ENCODE measurements around the gene FAM118B.

Gene FAM118B

DNA sequence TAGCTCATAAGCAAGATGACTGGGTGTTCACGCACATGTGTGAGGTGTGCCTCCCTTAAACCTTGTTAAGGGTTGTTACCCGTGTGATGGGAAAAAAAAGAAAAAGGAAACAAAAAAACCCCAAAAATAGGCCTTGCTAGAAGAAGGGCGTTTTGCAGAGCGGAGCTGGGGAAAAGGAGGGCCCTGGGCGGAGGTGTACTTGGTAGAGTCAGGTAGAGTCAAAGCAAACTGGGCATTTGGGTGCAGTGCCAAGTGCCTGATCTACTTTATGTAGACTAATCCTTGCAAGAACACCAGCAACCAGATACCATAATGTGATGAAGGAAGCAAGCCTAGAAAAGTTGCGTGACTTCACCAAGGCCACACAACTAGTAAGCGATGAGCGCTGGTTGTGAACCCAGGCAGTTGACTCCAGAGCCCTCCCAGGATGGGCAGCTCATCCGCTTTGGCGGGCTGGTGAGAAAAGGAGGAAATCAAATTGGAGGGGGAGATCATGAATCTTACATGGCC is 70.1 kb downstream of the FAM118B start:
- peaks cover 5% of the 10 kb centered on the region; the same call in 1 of the 2 replicates for H3K79me2 ChIP-seq (ENCODE audit: insufficient read depth, low read depth)
- H2AFZ ChIP-seq (ENCODE audit: low read depth): no peak overlapping the region
- TF ChIP-seq, protein P1, sequence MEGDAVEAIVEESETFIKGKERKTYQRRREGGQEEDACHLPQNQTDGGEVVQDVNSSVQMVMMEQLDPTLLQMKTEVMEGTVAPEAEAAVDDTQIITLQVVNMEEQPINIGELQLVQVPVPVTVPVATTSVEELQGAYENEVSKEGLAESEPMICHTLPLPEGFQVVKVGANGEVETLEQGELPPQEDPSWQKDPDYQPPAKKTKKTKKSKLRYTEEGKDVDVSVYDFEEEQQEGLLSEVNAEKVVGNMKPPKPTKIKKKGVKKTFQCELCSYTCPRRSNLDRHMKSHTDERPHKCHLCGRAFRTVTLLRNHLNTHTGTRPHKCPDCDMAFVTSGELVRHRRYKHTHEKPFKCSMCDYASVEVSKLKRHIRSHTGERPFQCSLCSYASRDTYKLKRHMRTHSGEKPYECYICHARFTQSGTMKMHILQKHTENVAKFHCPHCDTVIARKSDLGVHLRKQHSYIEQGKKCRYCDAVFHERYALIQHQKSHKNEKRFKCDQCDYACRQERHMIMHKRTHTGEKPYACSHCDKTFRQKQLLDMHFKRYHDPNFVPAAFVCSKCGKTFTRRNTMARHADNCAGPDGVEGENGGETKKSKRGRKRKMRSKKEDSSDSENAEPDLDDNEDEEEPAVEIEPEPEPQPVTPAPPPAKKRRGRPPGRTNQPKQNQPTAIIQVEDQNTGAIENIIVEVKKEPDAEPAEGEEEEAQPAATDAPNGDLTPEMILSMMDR (conservative IDR thresholded peaks at IDR 0.05; ENCODE audit: low read depth, low read length): no peak
- H4K20me1 ChIP-seq (ENCODE audit: insufficient read depth): no peaks in the 10 kb centered on the region
- H3K4me2 ChIP-seq: no peak overlapping the region
- no peak overlapping the region for H3K9ac ChIP-seq
- peaks cover 21% of the 10 kb centered on the region for H3K4me1 ChIP-seq (ENCODE audit: low read depth, poor library complexity, severe bottlenecking)
- H3K36me3 ChIP-seq (ENCODE audit: insufficient read depth): no peaks in the 10 kb centered on the region
- no peak overlapping the region for H3K4me3 ChIP-seq (IDR thresholded peaks at IDR 0.05; ENCODE audit: insufficient read depth, low read depth, low read length)
- no peak overlapping the region for H3K27ac ChIP-seq
- no peaks in the 10 kb centered on the region for H3K27me3 ChIP-seq (ENCODE audit: insufficient read depth, low read depth)

DNA sequence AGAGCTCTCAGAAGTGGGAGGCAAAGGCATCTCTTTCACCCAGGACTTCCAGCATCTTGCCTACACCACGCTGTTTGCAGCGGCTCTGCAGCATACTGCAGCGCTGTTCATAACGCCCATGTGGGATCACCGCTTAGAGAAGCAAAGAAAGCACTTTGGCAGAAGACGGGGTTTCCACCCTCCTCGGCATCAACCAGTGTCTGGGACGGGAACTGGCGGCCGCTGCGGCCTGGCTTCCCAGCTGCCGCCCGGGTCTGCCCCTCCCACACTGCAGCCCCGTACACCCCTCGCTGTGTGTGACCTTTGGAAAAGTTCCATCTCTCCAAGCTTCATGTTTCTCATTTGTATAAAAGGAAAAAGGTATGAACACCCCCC is 70.8 kb downstream of the FAM118B start:
- H3K27me3 ChIP-seq (ENCODE audit: insufficient read depth, low read depth): no peaks in the 10 kb centered on the region
- H3K4me1 ChIP-seq (ENCODE audit: low read depth, poor library complexity, severe bottlenecking): peaks cover 21% of the 10 kb centered on the region
- H4K20me1 ChIP-seq (ENCODE audit: insufficient read depth): no peaks in the 10 kb centered on the region
- H3K4me3 ChIP-seq (IDR thresholded peaks at IDR 0.05; ENCODE audit: insufficient read depth, low read depth, low read length): no peak overlapping the region
- H3K9ac ChIP-seq: peak overlapping the region; percentile 71; the same call in 1 of the 2 replicates
- peaks cover 5% of the 10 kb centered on the region; the same call in 1 of the 2 replicates for H3K79me2 ChIP-seq (ENCODE audit: insufficient read depth, low read depth)
- TF ChIP-seq, protein P1 (conservative IDR thresholded peaks at IDR 0.05; ENCODE audit: low read depth, low read length): no peak
- no peaks in the 10 kb centered on the region for H3K36me3 ChIP-seq (ENCODE audit: insufficient read depth)
- H3K27ac ChIP-seq: peak overlapping the region; percentile 80
- H3K4me2 ChIP-seq: peak overlapping the region; percentile 57
- peak overlapping the region; percentile 50 for H2AFZ ChIP-seq (ENCODE audit: low read depth)

DNA sequence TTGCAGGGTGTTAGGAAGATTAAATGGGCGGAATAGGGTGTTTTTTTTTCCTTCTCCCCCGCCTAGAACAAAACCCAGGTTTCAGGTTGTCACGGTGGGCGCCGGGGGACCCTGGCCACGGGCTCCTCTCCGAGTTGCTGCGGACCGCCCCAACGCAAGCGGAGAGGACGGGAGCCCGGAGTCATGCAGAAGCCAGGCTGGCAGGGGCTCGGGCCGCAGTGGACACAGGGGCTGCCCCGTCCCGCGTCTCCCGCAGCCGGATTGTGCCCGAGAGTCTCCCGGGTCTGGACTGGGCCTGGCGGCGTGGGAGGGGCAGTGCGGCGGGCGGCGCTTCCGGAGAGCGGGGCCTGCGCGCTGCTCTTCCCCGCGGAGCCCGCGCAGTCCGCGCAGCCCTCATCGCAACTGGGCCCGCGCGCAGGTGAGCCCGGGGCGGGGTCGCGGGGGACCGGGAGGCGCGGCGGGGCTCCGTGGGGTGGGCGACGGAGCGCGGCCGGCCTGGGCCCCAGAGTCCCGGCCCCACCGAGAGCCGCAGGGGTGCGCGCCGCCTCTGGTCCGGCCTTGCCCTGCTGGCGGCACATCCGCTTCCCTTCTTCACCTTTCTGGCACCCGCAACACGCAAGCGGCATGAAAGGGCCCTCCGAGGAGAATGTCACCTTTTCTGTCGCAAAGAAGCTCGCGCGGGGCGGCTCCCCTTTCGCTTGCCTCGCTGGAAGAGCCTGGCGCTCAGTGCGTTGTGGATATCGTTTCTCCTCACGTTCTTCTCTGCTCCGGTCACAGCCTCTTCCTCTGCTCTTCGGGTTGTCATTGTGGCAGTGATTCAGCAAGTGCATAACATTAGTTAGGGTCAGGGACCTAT is 71.4 kb downstream of the FAM118B start, which contains the start of gene TIRAP:
TSS of gene TIRAP (plus strand) at position 358 of the 856 bp plus-strand sequence. CDS start 7,802 bp downstream, outside the sequence.
- Histone ChIP-seq H3K27ac (peak within 1 kb of the TSS; percentile 80), H3K4me1 (ENCODE audit: low read depth, poor library complexity, severe bottlenecking) (peaks cover 21% of the 10 kb centered on the region), H3K27me3 (ENCODE audit: insufficient read depth, low read depth) (no peaks in the 10 kb centered on the region), H4K20me1 (ENCODE audit: insufficient read depth) (no peaks in the 10 kb centered on the region), H3K4me3 (IDR thresholded peaks at IDR 0.05; ENCODE audit: insufficient read depth, low read depth, low read length) (no peak within 1 kb of the TSS), H3K79me2 (ENCODE audit: insufficient read depth, low read depth) (peaks cover 5% of the 10 kb centered on the region; the same call in 1 of the 2 replicates), H2AFZ (ENCODE audit: low read depth) (peak within 1 kb of the TSS; percentile 50), H3K4me2 (peak within 1 kb of the TSS; percentile 79), H3K36me3 (ENCODE audit: insufficient read depth) (no peaks in the 10 kb centered on the region), H3K9ac (peak within 1 kb of the TSS; percentile 71)
- TF ChIP-seq, protein P1 (conservative IDR thresholded peaks at IDR 0.05; ENCODE audit: low read depth, low read length): no peak

DNA sequence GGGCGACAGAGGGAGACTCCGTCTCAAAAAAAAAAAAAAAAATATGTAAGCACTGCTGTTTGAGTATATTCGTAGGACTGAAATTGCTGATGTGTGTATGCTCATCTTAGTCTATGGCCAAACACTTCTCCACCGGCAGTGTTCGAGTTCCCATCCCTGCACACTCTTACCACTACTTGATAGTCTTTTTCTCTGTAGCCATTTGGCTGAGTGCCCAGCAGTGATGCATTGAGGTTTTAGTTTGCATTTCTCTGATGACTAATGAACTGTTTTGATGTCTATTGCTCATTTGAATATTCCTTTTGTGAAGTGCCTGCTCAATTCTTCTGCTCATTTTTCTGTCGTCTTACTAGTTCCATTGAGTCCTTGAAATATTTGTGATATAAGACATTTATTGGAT is 73.2 kb downstream of the FAM118B start:
- Histone ChIP-seq H3K9ac (no peak overlapping the region), H3K4me3 (IDR thresholded peaks at IDR 0.05; ENCODE audit: insufficient read depth, low read depth, low read length) (no peak overlapping the region), H3K79me2 (ENCODE audit: insufficient read depth, low read depth) (peaks cover 5% of the 10 kb centered on the region; the same call in 1 of the 2 replicates), H3K27me3 (ENCODE audit: insufficient read depth, low read depth) (no peaks in the 10 kb centered on the region), H3K4me1 (ENCODE audit: low read depth, poor library complexity, severe bottlenecking) (peaks cover 21% of the 10 kb centered on the region), H4K20me1 (ENCODE audit: insufficient read depth) (no peaks in the 10 kb centered on the region), H3K27ac (no peak overlapping the region), H3K4me2 (peak overlapping the region; percentile 21; the same call in 1 of the 2 replicates), H2AFZ (ENCODE audit: low read depth) (no peak overlapping the region), H3K36me3 (ENCODE audit: insufficient read depth) (no peaks in the 10 kb centered on the region)
- TF ChIP-seq, protein P1 (conservative IDR thresholded peaks at IDR 0.05; ENCODE audit: low read depth, low read length): no peak

Data from KMS-11 (cell line).